Measurements from ENCODE around the gene FLNC.

Gene FLNC

GRCh38 chr7:128899392-128899791 is 69.2 kb downstream of the FLNC start:
- no peak for DNase-seq

DNA sequence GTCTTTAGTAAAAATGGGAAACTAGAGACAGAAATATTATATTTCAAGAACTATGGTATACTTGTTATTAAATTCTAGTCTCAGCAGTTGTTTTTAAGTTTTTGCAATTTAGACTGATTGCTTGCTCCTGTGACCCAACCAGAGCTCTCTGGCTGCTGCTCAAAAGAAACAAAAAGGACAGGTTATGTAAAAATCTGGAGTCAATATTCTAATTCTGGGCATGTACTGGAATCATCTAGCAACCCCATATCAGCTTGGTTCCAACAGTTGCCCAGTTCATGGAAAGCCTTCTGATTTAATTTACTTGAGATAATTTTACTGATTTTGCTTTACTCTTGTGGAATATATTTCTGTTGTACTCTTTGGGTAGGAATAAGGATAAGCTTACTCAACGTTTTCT is 70.0 kb downstream of the FLNC start:
- no peak for DNase-seq

- no peak for DNase-seq
These were observed 72.8 kb downstream of the FLNC start for GRCh38 chr7:128902761-128903585.

DNA sequence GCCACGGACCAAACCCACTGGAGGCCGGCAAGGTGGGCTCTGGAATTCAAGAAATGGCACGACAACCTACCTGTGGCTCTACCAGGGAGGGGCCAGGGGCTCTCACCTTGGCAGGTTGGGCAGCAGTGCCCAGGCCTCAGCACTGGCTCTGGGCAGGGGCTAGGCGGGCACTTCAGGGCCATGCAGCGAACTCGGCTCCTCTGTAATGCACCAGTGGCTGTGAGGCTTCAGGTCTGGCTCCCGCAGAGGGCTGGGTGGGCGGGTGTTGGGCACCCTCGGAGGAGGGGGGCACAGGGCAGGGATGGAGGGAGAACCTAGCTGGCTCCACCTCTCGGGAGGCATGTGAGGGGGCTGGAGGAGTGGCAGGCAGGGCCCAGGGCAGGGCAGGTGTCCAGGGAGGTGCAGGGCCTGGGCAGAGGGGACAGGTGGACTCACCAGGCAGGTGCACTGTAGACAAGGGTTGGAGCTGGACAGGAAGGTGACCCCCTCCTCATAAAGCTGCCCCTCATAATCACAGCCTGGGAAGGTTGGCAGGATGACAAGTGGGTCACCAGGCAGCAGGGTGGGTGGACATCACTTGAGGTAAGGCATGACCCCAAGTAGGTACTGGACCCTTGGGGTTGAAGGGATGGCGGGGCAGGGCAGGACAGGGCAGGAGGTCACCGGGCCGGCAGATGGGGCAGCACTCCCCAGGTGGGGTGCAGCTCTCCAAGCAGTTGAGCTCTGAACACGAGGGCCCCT is 73.6 kb downstream of the FLNC start:
- no peak for DNase-seq

GRCh38 chr7:128904381-128905197 is 74.4 kb downstream of the FLNC start:
- DNase-seq: peak; percentile 65

DNA sequence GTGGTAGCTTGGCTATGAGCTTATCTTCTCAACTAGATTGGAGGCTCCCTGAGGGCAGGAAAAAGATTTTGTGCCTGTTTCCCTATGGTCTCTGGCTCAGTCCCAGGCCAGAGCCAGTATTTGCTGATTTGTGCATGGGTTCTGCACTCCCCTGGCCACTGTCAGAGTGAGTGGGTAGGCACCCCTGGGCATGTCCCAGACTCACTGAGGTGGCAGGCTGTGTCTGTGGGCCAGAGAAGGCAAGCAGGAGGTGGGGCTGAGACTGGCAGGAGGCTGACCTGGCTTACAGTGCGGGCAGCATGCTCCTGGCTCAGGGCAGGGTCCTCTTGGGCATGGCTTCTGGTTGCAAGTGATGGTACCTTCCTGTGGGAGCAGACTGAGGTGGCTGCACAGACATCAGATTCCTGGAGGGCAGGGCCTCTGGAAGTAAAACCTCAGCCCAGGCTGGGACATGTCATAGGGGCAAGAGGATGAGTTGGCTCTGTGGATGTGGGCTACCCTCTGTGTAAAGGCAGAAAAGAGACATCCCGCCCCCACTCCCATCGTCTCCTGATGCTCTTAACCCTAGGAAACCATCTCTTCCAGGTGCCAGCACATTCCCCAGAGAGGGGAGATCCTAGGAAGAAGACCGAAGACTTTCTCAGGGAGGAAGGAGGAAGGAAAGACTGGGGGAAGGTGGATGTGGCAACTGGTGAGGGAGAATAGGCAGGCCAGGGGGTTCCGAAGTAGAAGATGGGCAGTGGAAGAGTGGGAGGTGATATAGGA is 76.0 kb downstream of the FLNC start:
- DNase-seq: no peak

GRCh38 chr7:128906766-128907559 is 76.8 kb downstream of the FLNC start:
- no peak for DNase-seq
